Liver (tissue), 3 donors: Measurements from ENCODE around the gene SLC25A45.

Source experiments
- EGR1 ChIP-seq, 2 donors: IDR thresholded peaks; 2 replicates each; pipeline ENCODE4 v1.6.1; 2016 to 2018; ENCODE audit warnings: antibody characterized with exemption in 2 of 2, low read depth in 2 of 2
- FOXA2 ChIP-seq: IDR thresholded peaks from 2 replicates; pipeline ENCODE4 v1.6.1; 2016; ENCODE audit warnings: antibody characterized with exemption
- GABPA ChIP-seq, 2 donors: IDR thresholded peaks in 1 of 2; conservative IDR thresholded peaks in 1 of 2; 2 replicates each; pipeline ENCODE4 v1.6.1; 2016; ENCODE audit warnings: antibody characterized with exemption in 2 of 2, mild to moderate bottlenecking in 1 of 2, moderate library complexity in 1 of 2
- NR2F2 ChIP-seq: IDR thresholded peaks from 2 replicates; pipeline ENCODE4 v1.6.1; 2016; ENCODE audit warnings: antibody characterized with exemption
- RAD21 ChIP-seq, 2 donors: IDR thresholded peaks; 2 replicates each; pipeline ENCODE4 v1.6.1; 2016; ENCODE audit warnings: antibody characterized with exemption in 2 of 2, mild to moderate bottlenecking in 2 of 2
- SP1 ChIP-seq: IDR thresholded peaks from 2 replicates; pipeline ENCODE4 v1.6.1; 2018; ENCODE audit warnings: antibody characterized with exemption, mild to moderate bottlenecking
- TAF1 ChIP-seq: conservative IDR thresholded peaks from 2 replicates; pipeline ENCODE4 v1.6.1; 2016; ENCODE audit warnings: antibody characterized with exemption, mild to moderate bottlenecking
- YY1 ChIP-seq: IDR thresholded peaks from 2 replicates; pipeline ENCODE4 v1.6.1; 2016; ENCODE audit warnings: antibody characterized with exemption, mild to moderate bottlenecking
- TF ChIP-seq, protein P1 (sequence below): fragments of 150-350 bp; IDR thresholded peaks from 2 replicates; pipeline ENCODE4 v1.5.1; 2017; ENCODE audit warnings: improper control_type of control experiment, low read depth, low read length; ENCODE audit not compliant: missing input control
- TF ChIP-seq, protein P2 (sequence below): IDR thresholded peaks from 2 replicates; pipeline ENCODE4 v1.6.1; 2016; ENCODE audit warnings: antibody characterized with exemption, mild to moderate bottlenecking
- TF ChIP-seq, protein P3 (sequence below): IDR thresholded peaks from 2 replicates; pipeline ENCODE4 v1.6.1; 2016; ENCODE audit warnings: antibody characterized with exemption
- TF ChIP-seq, protein P4 (sequence below): IDR thresholded peaks from 2 replicates; pipeline ENCODE4 v1.6.1; 2016; ENCODE audit warnings: antibody characterized with exemption
- donor health status: healthy.
- donor health status: healthy.

DNA sequence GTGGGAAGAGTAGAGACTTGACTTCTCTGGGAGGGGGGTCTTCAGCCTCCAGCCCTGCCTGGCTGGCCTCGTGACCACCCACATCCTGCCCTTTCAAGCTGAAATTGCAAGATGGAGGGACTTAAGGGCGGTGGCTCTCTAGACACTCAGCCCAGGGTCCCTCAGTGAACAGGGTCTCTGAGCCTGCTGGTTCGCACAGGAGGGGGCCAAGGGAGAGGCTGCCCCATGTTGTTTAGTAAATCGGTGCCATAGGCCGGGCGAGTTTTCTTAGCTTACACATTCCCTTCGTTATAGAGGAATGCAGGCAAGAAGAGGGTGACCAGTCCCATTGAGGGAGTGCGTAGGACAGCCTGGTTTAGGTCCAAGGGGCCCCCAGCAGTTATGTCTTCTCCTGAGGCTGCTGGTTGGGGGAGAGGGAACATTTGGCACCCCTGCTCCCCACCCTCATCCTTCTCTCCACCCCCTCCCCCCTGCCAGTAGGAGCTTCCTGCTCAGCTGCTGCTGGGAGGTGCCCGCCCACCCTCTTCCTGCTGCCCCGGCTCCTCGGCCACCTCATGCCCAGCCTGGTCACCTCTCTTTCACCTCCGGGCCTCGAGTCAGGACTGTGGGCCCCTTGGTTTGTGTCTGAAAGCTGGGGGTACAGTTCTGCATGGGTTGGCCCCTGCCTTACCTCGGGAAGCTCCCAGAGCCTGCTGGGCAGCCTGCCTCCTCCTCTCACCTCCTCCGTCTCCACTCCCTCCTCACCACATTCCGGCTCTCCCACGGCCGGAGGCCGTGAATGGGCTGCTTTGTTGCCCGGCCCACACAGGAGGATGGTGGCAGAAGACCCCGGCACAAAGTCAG is 7.9 kb upstream of the SLC25A45 start:
- TF ChIP-seq, protein P1, sequence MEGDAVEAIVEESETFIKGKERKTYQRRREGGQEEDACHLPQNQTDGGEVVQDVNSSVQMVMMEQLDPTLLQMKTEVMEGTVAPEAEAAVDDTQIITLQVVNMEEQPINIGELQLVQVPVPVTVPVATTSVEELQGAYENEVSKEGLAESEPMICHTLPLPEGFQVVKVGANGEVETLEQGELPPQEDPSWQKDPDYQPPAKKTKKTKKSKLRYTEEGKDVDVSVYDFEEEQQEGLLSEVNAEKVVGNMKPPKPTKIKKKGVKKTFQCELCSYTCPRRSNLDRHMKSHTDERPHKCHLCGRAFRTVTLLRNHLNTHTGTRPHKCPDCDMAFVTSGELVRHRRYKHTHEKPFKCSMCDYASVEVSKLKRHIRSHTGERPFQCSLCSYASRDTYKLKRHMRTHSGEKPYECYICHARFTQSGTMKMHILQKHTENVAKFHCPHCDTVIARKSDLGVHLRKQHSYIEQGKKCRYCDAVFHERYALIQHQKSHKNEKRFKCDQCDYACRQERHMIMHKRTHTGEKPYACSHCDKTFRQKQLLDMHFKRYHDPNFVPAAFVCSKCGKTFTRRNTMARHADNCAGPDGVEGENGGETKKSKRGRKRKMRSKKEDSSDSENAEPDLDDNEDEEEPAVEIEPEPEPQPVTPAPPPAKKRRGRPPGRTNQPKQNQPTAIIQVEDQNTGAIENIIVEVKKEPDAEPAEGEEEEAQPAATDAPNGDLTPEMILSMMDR, result no peak
- TF ChIP-seq, protein P2, sequence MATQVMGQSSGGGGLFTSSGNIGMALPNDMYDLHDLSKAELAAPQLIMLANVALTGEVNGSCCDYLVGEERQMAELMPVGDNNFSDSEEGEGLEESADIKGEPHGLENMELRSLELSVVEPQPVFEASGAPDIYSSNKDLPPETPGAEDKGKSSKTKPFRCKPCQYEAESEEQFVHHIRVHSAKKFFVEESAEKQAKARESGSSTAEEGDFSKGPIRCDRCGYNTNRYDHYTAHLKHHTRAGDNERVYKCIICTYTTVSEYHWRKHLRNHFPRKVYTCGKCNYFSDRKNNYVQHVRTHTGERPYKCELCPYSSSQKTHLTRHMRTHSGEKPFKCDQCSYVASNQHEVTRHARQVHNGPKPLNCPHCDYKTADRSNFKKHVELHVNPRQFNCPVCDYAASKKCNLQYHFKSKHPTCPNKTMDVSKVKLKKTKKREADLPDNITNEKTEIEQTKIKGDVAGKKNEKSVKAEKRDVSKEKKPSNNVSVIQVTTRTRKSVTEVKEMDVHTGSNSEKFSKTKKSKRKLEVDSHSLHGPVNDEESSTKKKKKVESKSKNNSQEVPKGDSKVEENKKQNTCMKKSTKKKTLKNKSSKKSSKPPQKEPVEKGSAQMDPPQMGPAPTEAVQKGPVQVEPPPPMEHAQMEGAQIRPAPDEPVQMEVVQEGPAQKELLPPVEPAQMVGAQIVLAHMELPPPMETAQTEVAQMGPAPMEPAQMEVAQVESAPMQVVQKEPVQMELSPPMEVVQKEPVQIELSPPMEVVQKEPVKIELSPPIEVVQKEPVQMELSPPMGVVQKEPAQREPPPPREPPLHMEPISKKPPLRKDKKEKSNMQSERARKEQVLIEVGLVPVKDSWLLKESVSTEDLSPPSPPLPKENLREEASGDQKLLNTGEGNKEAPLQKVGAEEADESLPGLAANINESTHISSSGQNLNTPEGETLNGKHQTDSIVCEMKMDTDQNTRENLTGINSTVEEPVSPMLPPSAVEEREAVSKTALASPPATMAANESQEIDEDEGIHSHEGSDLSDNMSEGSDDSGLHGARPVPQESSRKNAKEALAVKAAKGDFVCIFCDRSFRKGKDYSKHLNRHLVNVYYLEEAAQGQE, result no peak
- TF ChIP-seq, protein P3, sequence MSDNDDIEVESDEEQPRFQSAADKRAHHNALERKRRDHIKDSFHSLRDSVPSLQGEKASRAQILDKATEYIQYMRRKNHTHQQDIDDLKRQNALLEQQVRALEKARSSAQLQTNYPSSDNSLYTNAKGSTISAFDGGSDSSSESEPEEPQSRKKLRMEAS, result no peak
- no peak for TF ChIP-seq GABPA (IDR thresholded peaks at IDR 0.05 in 1 of 2, conservative IDR thresholded peaks at IDR 0.05 in 1 of 2)
- no peak for TF ChIP-seq RAD21 (IDR thresholded peaks at IDR 0.05)
- TF ChIP-seq, protein P4, sequence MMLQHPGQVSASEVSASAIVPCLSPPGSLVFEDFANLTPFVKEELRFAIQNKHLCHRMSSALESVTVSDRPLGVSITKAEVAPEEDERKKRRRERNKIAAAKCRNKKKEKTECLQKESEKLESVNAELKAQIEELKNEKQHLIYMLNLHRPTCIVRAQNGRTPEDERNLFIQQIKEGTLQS, result no peak
- no peak for TF ChIP-seq SP1
- no peak for TF ChIP-seq YY1
- no peak for TF ChIP-seq TAF1
- no peak for TF ChIP-seq EGR1 (IDR thresholded peaks at IDR 0.05; ENCODE audit: low read depth in 2 of 2)
- TF ChIP-seq NR2F2, result no peak
- no peak for TF ChIP-seq FOXA2
